AG09309 (cell line): ENCODE measurements around the gene IL26.
"Not testable (repeated sequence)": the region's sequence is repeated elsewhere in the genome, so short reads cannot be mapped to it uniquely, and the experiment has no call there.

ENCODE experiments used
- DNase-seq: peaks from one replicate; pipeline ENCODE4 v3.0.0-alpha.2; 2010; ENCODE audit warnings: low read depth
- H3K4me3 ChIP-seq: 2 replicates; pipeline ENCODE4 v1.5.1; 2011; ENCODE audit warnings: mild to moderate bottlenecking, low read depth, low read length, moderate library complexity; ENCODE audit not compliant: control insufficient read depth
- TF ChIP-seq, protein P1 (sequence below): IDR thresholded peaks from 2 replicates; pipeline ENCODE4 v1.5.1; 2011; ENCODE audit warnings: mild to moderate bottlenecking, low read depth, low read length, inconsistent platforms; ENCODE audit not compliant: insufficient read depth, control insufficient read depth; ENCODE audit errors: missing control alignments

The IL26 gene

DNA sequence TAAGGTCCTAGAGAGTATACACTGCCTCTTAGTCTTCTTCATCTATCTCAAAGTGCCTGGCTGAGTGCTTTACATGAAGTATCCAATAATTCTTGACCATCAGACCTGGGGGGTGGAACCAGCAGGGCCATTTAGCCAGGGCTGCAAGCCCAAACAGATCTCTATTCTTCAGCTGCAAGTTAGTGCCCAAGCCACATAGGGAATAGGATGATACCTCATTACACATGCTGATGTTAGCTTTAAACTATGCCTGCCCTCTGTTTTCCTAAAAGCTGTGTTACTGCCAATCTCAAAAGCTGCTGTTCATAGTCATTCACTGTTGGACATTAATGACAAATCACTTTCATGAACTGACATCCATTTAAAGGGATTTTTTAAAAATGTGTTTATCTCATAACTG, 49.4 kb downstream of the IL26 start:
- TF ChIP-seq, protein P1, sequence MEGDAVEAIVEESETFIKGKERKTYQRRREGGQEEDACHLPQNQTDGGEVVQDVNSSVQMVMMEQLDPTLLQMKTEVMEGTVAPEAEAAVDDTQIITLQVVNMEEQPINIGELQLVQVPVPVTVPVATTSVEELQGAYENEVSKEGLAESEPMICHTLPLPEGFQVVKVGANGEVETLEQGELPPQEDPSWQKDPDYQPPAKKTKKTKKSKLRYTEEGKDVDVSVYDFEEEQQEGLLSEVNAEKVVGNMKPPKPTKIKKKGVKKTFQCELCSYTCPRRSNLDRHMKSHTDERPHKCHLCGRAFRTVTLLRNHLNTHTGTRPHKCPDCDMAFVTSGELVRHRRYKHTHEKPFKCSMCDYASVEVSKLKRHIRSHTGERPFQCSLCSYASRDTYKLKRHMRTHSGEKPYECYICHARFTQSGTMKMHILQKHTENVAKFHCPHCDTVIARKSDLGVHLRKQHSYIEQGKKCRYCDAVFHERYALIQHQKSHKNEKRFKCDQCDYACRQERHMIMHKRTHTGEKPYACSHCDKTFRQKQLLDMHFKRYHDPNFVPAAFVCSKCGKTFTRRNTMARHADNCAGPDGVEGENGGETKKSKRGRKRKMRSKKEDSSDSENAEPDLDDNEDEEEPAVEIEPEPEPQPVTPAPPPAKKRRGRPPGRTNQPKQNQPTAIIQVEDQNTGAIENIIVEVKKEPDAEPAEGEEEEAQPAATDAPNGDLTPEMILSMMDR, result no peak
- no peak for DNase-seq
- H3K4me3 ChIP-seq, result no peak overlapping the region

DNA sequence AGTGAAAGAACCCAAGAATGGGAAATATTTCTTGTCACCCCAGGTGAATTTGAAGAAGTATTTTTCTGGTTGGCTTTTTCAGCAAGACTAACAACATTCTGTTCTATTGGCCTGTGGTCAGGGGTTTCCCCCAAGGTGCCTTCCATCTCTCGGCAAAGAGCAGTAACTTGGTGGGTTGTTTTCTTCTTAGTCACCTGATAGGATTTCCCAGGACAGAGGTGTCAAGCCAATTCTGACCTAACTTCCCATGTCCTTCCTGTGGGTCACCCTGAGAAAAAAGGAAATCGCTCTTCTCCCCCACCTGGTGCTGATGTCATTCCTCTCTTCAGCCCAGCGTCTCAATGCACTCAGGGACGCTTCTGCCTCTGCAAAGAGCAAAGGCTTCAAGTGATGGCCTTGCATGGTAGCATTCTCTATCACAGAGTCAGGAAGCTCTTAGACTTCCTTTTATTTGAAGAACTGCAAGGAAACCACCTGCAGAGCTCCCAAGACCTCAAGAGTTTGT, 50.0 kb downstream of the IL26 start:
- TF ChIP-seq, protein P1, result no peak
- H3K4me3 ChIP-seq, result no peak overlapping the region
- DNase-seq, result no peak

DNA sequence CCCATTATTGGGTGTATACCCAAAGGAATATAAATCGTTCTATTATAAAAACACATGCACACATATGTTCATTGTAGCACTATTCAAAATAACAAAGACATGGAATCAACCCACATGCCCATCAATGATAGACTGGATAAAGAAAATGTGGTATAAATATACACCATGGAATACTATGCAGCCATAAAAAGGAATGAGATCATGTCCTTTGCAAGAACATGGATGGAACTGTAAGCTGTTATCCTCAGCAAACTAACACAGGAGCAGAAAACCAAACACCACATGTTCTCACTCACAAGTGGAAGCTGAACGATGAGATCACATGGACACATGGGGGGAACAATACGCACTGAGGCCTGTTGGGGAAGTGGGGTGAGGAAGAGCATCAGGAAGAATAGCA, 50.8 kb downstream of the IL26 start:
- DNase-seq, result not testable (repeated sequence)

DNA sequence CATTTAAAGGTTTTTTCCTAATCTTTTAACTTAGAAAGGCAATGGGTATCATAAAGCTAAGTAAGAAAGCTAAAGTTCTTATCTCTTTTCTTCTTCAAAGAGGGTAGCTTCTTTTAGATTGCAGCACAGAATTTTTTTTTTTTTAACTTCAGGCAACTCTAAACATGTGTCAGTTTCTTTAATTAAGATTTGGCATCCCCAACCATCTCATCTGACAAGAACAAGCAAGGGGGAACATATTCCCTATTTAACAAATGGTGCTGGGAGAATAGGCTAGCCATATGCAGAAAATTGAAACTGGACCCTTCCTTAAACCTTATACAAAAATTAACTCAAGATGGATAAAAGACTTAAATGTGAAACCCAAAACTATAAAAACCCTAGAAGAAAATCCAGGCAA, 51.8 kb downstream of the IL26 start:
- no peak overlapping the region for H3K4me3 ChIP-seq
- no peak for DNase-seq
- TF ChIP-seq, protein P1, result no peak

More for the DNA sequence above, 50.8 kb downstream of the IL26 start:
- H3K4me3 ChIP-seq, result not testable (repeated sequence)

DNA sequence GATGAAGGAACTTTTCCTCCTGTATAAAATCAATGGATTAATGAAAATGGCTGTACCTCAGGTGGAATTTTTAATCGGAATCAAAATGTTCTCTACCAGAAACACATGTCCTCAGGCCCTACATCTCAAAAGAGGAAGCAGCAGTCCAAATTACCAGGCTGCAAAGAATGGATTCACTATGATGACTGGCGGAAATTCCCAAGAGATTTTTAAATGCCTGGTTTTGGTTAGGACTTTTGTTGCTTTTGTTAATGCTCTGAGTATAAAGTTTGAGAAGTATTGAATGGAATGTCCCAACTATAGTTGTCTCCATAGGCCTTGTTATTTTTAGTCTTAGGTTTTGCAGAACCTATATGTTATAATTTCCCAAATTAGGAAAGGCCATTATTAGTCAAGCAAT, 54.9 kb downstream of the IL26 start:
- no peak for DNase-seq
- H3K4me3 ChIP-seq, result no peak overlapping the region
- TF ChIP-seq, protein P1, result no peak

DNA sequence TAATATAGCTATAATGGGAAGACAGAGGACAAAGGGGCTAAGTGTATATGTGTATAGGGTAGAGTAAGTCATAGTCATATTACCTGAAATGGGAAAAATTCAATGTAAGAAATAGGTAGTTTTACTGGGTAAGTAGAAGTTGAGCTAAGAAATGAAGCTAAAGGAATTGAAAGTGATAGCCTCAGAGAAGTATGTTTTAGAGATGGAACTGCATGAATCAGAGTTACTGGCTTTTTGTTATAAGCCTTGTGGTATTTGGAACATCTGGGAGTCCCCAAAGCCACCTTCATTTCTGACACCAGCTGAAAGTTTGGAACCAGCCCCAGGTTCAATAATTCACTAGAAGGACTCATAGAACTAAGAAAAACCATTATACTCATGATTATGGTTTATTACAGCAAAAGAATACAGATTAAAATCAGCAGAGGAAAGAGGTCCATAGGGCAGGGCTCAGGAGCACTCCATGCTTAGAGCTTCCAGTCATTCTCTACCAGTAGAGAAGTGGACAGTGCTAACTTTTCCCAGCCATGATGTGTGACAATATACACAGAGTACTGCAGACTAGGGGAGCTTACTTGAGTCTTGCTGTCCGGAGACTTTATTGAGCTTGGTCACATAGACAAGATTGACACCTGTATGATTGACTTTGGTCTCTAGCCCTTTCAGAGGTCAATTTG, 56.3 kb downstream of the IL26 start:
- no peak overlapping the region for H3K4me3 ChIP-seq
- TF ChIP-seq, protein P1, result no peak
- DNase-seq, result no peak

DNA sequence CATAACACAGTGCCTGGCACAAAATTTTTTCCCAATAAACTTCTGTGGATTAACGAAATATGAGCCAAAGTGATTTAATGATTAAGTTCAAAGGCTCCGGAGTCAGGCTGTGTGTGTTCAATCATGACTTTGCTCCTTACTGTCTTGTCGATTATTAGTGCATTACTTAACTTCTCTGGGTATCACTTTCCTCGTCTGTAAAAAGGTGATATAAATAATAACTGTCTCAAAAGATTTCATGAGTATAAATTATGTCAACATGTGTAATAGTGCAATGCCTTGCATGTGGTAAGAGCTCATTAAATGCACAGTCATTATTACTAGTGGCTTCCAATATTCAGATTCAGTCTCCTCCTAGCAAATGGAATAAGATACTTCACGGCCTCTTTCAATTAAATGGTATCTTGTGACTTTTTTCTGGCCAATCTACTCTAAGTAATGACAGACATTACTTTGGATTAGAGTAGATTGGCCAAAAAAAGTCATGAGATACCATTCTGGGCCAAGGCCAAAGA, 59.2 kb downstream of the IL26 start:
- H3K4me3 ChIP-seq, result no peak overlapping the region
- DNase-seq, result no peak
- TF ChIP-seq, protein P1, result no peak
